Measurements from ENCODE around the gene C10orf71.

- TF ChIP-seq FEZF1 (tag by site-specific recombination; IDR thresholded peaks at IDR 0.05) (no peak), ZNF248 (tag by site-specific recombination; IDR thresholded peaks at IDR 0.05) (no peak), SP2 (tag by site-specific recombination; IDR thresholded peaks at IDR 0.05) (no peak), ZNF707 (tag by site-specific recombination; IDR thresholded peaks at IDR 0.05) (no peak), CTCF (tag by site-specific recombination; IDR thresholded peaks at IDR 0.05) (no peak), SALL2 (tag by site-specific recombination; IDR thresholded peaks at IDR 0.05; ENCODE audit: borderline replicate concordance) (no peak), ZNF335 (tag by site-specific recombination; conservative IDR thresholded peaks at IDR 0.05) (no peak)
These were observed 28.4 kb upstream of the C10orf71 start for GRCh38 chr10:49270565-49270964.
